Measurements from ENCODE around the gene IDS.

The IDS gene

GRCh38 chrX:149473966-149474365 is 31.1 kb downstream of the IDS start:
- POLR2A ChIA-PET (ENCODE audit: low non-redundant PET), result no interaction called here

GRCh38 chrX:149473092-149473491 is 32.0 kb downstream of the IDS start:
- ChIA-PET POLR2A (ENCODE audit: low non-redundant PET) (no interaction called here), CTCF (no interaction called here)
- no peak for TF ChIP-seq CTCF (conservative IDR thresholded peaks at IDR 0.05; ENCODE audit: low read depth)
- no peak overlapping the region for H3K27ac ChIP-seq
- no peak for DNase-seq (ENCODE audit: low spot score)

More at GRCh38 chrX:149473966-149474365, 31.1 kb downstream of the IDS start:
- H3K27ac ChIP-seq, result no peak overlapping the region
- no peak for TF ChIP-seq CTCF (conservative IDR thresholded peaks at IDR 0.05; ENCODE audit: low read depth)
- DNase-seq (ENCODE audit: low spot score), result no peak
- CTCF ChIA-PET, result no interaction called here

DNA sequence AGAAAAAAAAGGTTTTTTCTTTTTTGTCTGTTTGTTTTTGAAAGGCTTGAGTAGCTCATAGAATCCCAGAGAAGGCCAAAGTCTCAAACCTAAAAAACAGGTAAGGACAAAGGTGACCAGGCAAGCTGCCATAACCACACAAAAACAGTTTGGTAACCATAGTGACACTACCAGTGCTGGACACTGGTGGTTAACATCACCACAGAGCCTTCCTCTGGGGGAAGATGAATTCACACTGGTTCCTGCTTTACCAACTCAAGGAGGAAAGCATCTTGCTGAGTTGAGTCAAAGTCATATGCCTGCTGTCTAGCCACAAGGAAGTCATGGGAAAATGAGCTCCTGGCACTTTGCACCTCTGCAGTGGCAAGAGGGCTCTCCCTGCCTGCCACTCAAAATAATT is 32.5 kb downstream of the IDS start:
- TF ChIP-seq CTCF (conservative IDR thresholded peaks at IDR 0.05; ENCODE audit: low read depth), result no peak
- POLR2A ChIA-PET (ENCODE audit: low non-redundant PET), result no interaction called here
- CTCF ChIA-PET, result interaction anchor here (0.7 kb wide), 1 partner anchor 160 kb away, joined by 3 read pairs; no protein-coding TSS in a partner anchor

DNA sequence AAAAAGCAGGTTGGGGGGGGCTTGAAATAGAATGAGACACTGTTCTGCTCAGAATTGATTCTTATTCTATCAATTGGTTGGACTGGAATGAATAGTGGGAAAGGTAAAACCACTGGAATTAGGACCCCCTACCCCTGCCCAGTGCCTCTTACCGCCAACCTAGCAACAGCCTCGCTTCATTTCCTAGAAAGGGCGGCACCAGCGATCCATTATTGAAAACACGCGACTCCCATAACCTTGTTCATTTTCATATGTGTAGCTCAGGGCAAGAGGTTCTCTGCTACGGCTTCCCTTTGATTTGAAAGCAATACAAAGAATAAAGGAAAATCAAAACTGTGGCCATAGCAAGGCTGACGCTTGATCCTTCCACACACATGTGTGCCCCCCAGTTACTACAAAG is 33.7 kb downstream of the IDS start:
- POLR2A ChIA-PET (ENCODE audit: low non-redundant PET), result no interaction called here
- no peak overlapping the region for H3K27ac ChIP-seq
- DNase-seq (ENCODE audit: low spot score), result no peak
- no peak for TF ChIP-seq CTCF (conservative IDR thresholded peaks at IDR 0.05; ENCODE audit: low read depth)
- CTCF ChIA-PET, result interaction anchor here (0.5 to 1.1 kb wide), 5 partner anchors 185 to 1482 kb away, joined by 3 to 6 read pairs (median 3); no protein-coding TSS in a partner anchor

More for the DNA sequence above, 32.5 kb downstream of the IDS start:
- H3K27ac ChIP-seq, result no peak overlapping the region
- DNase-seq (ENCODE audit: low spot score), result no peak

- ChIA-PET POLR2A (ENCODE audit: low non-redundant PET) (no interaction called here), CTCF (interaction anchor here (0.5 to 1.1 kb wide), 5 partner anchors 185 to 1482 kb away, joined by 3 to 6 read pairs (median 3); no protein-coding TSS in a partner anchor)
- TF ChIP-seq CTCF (conservative IDR thresholded peaks at IDR 0.05; ENCODE audit: low read depth), result peak; percentile 75
- H3K27ac ChIP-seq, result no peak overlapping the region
- DNase-seq (ENCODE audit: low spot score), result peak; percentile 58
Measured at GRCh38 chrX:149470955-149471354, 34.2 kb downstream of the IDS start.

DNA sequence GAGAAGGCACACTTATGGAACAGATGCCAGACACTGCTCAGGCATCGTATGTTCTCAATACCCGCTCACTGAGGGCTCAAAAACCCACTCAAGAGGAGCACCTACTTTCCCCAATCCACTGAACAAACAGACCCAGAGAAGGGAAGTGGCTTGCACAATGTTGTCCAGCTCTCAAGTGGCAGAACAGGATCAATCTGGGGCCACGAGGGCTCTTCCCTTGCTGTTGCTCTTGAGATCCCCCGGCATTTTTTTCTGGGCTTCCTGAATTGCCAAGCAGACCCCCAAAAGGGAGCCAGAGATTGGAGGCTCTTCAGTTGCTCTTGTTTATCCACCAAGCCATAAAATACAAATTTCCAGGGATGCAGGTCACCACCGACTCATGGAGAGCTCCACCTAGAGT is 35.7 kb downstream of the IDS start:
- no peak for DNase-seq (ENCODE audit: low spot score)
- no peak overlapping the region for H3K27ac ChIP-seq
- no peak for TF ChIP-seq CTCF (conservative IDR thresholded peaks at IDR 0.05; ENCODE audit: low read depth)
- CTCF ChIA-PET, result no interaction called here
- POLR2A ChIA-PET (ENCODE audit: low non-redundant PET), result no interaction called here

- TF ChIP-seq CTCF (conservative IDR thresholded peaks at IDR 0.05; ENCODE audit: low read depth), result no peak
- DNase-seq (ENCODE audit: low spot score), result no peak
- CTCF ChIA-PET, result no interaction called here
- POLR2A ChIA-PET (ENCODE audit: low non-redundant PET), result no interaction called here
- no peak overlapping the region for H3K27ac ChIP-seq
Measured at GRCh38 chrX:149467920-149468319, 37.2 kb downstream of the IDS start.

Data from RWPE1 (cell line).